Measurements from ENCODE around the gene BCAS1.

- TF ChIP-seq HOXD13 (CRISPR knock-in tag; IDR thresholded peaks at IDR 0.05; ENCODE audit: borderline replicate concordance) (no peak), CTCF (tag by site-specific recombination; IDR thresholded peaks at IDR 0.05) (no peak), ZNF513 (tag by site-specific recombination; IDR thresholded peaks at IDR 0.05) (no peak), ZBTB7A (tag by site-specific recombination; IDR thresholded peaks at IDR 0.05; ENCODE audit: low read depth) (no peak)
These were observed 42.0 kb downstream of the BCAS1 start for GRCh38 chr20:54028276-54029011.

All from HEK293 (cell line).